Liver (tissue), 9 donors: Measurements from ENCODE around the gene LDLRAD4. TPM values are rescaled to one million over a fixed set of nuclear protein-coding genes. Genes with fewer than 3 reads are reported as not detected.

Experiments used
- DNase-seq: peaks from one replicate; pipeline ENCODE4 v3.0.0-alpha.2; 2017; ENCODE audit warnings: low spot score
- H3K27ac ChIP-seq, 2 donors: one replicate each; pipeline ENCODE4 v1.7.0; 2013; ENCODE audit warnings: inconsistent platforms in 2 of 2, low read length in 2 of 2, control low read depth in 1 of 2, low read depth in 1 of 2, mild to moderate bottlenecking in 1 of 2
- H3K27me3 ChIP-seq, 4 donors: one replicate each; pipeline versions ENCODE4 v1.6.1 to v1.7.0; 2013; ENCODE audit warnings: low read length in 3 of 4, inconsistent platforms in 1 of 4, mild to moderate bottlenecking in 1 of 4, moderate library complexity in 1 of 4; ENCODE audit not compliant: control insufficient read depth in 4 of 4, insufficient read depth in 4 of 4
- H3K36me3 ChIP-seq, 4 donors: one replicate each; pipeline versions ENCODE4 v1.6.1 to v1.7.0; 2013; ENCODE audit warnings: low read length in 3 of 4, mild to moderate bottlenecking in 3 of 4, low read depth in 1 of 4, moderate library complexity in 1 of 4; ENCODE audit not compliant: control insufficient read depth in 4 of 4, insufficient read depth in 3 of 4
- H3K4me1 ChIP-seq, 4 donors: one replicate each; pipeline versions ENCODE4 v1.6.1 to v1.7.0; 2013; ENCODE audit warnings: low read length in 3 of 4, mild to moderate bottlenecking in 3 of 4, moderate library complexity in 1 of 4; ENCODE audit not compliant: control insufficient read depth in 4 of 4, insufficient read depth in 4 of 4
- H3K4me3 ChIP-seq, 3 donors: one replicate each; pipeline versions ENCODE4 v1.6.1 to v1.7.0; 2013; ENCODE audit warnings: low read length in 3 of 3, control low read depth in 1 of 3, low read depth in 1 of 3, mild to moderate bottlenecking in 1 of 3
- H3K9ac ChIP-seq, 2 donors: one replicate each; pipeline ENCODE4 v1.7.0; 2013; ENCODE audit warnings: low read length in 2 of 2, mild to moderate bottlenecking in 2 of 2, moderate library complexity in 2 of 2, control low read depth in 1 of 2, low read depth in 1 of 2
- H3K9me3 ChIP-seq, 4 donors: one replicate each; pipeline versions ENCODE4 v1.6.1 to v1.7.0; 2013; ENCODE audit warnings: low read length in 3 of 4; ENCODE audit not compliant: control insufficient read depth in 4 of 4
- FOXA1 ChIP-seq: IDR thresholded peaks from 2 replicates; pipeline ENCODE4 v1.6.1; 2016; ENCODE audit warnings: antibody characterized with exemption
- GABPA ChIP-seq, 2 donors: IDR thresholded peaks in 1 of 2; conservative IDR thresholded peaks in 1 of 2; 2 replicates each; pipeline ENCODE4 v1.6.1; 2016; ENCODE audit warnings: antibody characterized with exemption in 2 of 2, mild to moderate bottlenecking in 1 of 2, moderate library complexity in 1 of 2
- HNF4A ChIP-seq, 2 donors: conservative IDR thresholded peaks; 2 replicates each; pipeline ENCODE4 v1.6.1; 2016; ENCODE audit warnings: antibody characterized with exemption in 2 of 2, mild to moderate bottlenecking in 2 of 2
- HNF4G ChIP-seq: IDR thresholded peaks from 2 replicates; pipeline ENCODE4 v1.6.1; 2016; ENCODE audit warnings: antibody characterized with exemption
- JUND ChIP-seq, 2 donors: IDR thresholded peaks; 2 replicates each; pipeline ENCODE4 v1.6.1; 2016; ENCODE audit warnings: antibody characterized with exemption in 2 of 2
- MAX ChIP-seq: IDR thresholded peaks from 2 replicates; pipeline ENCODE4 v1.6.1; 2016; ENCODE audit warnings: antibody characterized with exemption
- NR2F2 ChIP-seq: IDR thresholded peaks from 2 replicates; pipeline ENCODE4 v1.6.1; 2016; ENCODE audit warnings: antibody characterized with exemption
- REST ChIP-seq: IDR thresholded peaks from 2 replicates; pipeline ENCODE4 v1.6.1; 2016; ENCODE audit warnings: antibody characterized with exemption, mild to moderate bottlenecking
- SP1 ChIP-seq: IDR thresholded peaks from 2 replicates; pipeline ENCODE4 v1.6.1; 2018; ENCODE audit warnings: antibody characterized with exemption, mild to moderate bottlenecking
- TAF1 ChIP-seq: conservative IDR thresholded peaks from 2 replicates; pipeline ENCODE4 v1.6.1; 2016; ENCODE audit warnings: antibody characterized with exemption, mild to moderate bottlenecking
- ZBTB33 ChIP-seq: IDR thresholded peaks from 2 replicates; pipeline ENCODE4 v1.6.1; 2016; ENCODE audit warnings: antibody characterized with exemption
- WGBS: extraction: QIAGEN DNeasy Blood & Tissue Kit; methylation state at CpG from one replicate; pipeline ENCODE4 v1.1.7; 2013; 5-methylcytosine and 5-hydroxymethylcytosine counted together
- polyA plus RNA-seq, 2 donors: library from polyadenylated mRNA; stranded (reverse) in 1 of 2; unstranded in 1 of 2; fragments of 200-250 nt in 1 of 2; fragments of >200 nt in 1 of 2; fragmentation: Nextera tagmentation in 1 of 2; extraction: Ambion mirVana in 1 of 2; gene quantifications; one replicate each; pipeline versions ENCODE4 v1.2.1 to v1.2.3, GENCODE V29; 2013 to 2015
- total RNA-seq, 2 donors: library from RNA; depleted of rRNA; stranded (reverse); fragments of >200 nt; gene quantifications; one replicate each; pipeline ENCODE4 v1.2.3, GENCODE V29; 2014
- donor health status: healthy.
- donor health status: healthy.
- donor health status: healthy.
- donor health status: healthy.
- donor health status: healthy.

LDLRAD4 gene
- total and polyA plus RNA-seq, 4 donors: 4.8 to 41.7 (median 12.7) TPM

GRCh38 chr18:13660510-13660909 is 441.9 kb downstream of the LDLRAD4 start (continued):
- TF ChIP-seq TAF1 (no peak), JUND (IDR thresholded peaks at IDR 0.05) (no peak)

GRCh38 chr18:13661051-13661778 is 442.7 kb downstream of the LDLRAD4 start:
- WGBS: 83% methylated on average over 8 of the region's 8 CpGs
- Histone ChIP-seq H3K36me3 (peaks cover 0 to 6% (median under 1%) of the 10 kb centered on the region in 4 donors), H3K9me3 (no peaks in the 10 kb centered on the region), H3K4me3 (no peak overlapping the region), H3K27ac (no peak overlapping the region), H3K9ac (no peak overlapping the region), H3K27me3 (no peaks in the 10 kb centered on the region), H3K4me1 (no peaks in the 10 kb centered on the region)
- no peak for DNase-seq
- TF ChIP-seq JUND (IDR thresholded peaks at IDR 0.05) (no peak), REST (no peak), HNF4G (no peak), HNF4A (conservative IDR thresholded peaks at IDR 0.05) (no peak), FOXA1 (no peak), ZBTB33 (no peak), SP1 (no peak), GABPA (IDR thresholded peaks at IDR 0.05 in 1 of 2, conservative IDR thresholded peaks at IDR 0.05 in 1 of 2) (no peak), TAF1 (no peak), MAX (no peak)

DNA sequence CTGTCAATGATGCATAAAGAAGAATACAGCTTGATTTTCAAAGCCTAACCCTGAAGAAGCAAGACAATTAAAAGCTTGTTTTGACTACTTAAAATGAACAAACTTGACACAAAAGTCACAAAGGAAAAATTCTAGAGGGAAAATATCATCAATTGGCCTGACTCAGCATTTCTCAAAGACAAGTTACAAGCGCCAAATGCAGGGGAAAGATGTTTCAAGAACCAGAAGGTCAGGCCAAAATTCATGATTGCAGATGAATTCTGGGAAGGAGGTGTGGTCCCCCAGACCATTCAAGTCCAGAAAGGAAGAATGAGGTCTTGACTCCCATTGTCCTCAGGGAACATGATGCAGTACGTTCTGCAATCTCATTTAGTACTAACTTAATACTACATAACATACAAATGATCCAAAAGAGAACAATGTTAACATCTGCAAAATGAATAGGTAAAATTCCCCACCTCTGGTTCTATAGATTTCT is 443.3 kb downstream of the LDLRAD4 start:
- no peak for DNase-seq
- no peak overlapping the region for H3K27ac ChIP-seq
- no peak overlapping the region for H3K4me3 ChIP-seq
- H3K9ac ChIP-seq: no peak overlapping the region
- H3K36me3 ChIP-seq: peaks cover 0 to 7% (median 1%) of the 10 kb centered on the region in 4 donors
- no peaks in the 10 kb centered on the region for H3K4me1 ChIP-seq
- no peaks in the 10 kb centered on the region for H3K27me3 ChIP-seq
- WGBS: 85% methylated on average over 2 of the region's 2 CpGs
- no peaks in the 10 kb centered on the region for H3K9me3 ChIP-seq
- TF ChIP-seq NR2F2 (peak; percentile 42), REST (no peak)
